DOHH2 (cell line): ENCODE data around the gene SHISA8.
A peak's percentile ranks its signal among the peaks of the same experiment; 100 is the strongest.

Experiments used
- EZH2phosphoT487 ChIP-seq: fragments of 200-600 bp; sonication (generic); IDR thresholded peaks from 2 replicates; pipeline ENCODE4 v1.6.1; 2017; ENCODE audit warnings: borderline replicate concordance, mild to moderate bottlenecking, antibody characterized with exemption, low read length, moderate library complexity, mixed read lengths
- TF ChIP-seq, protein P1 (sequence below): fragments of 200-600 bp; sonication (generic); IDR thresholded peaks from one replicate; pipeline ENCODE4 v1.5.1; 2014; ENCODE audit warnings: antibody characterized with exemption, mild to moderate bottlenecking, low read depth, low read length; ENCODE audit not compliant: poor library complexity, severe bottlenecking

DNA sequence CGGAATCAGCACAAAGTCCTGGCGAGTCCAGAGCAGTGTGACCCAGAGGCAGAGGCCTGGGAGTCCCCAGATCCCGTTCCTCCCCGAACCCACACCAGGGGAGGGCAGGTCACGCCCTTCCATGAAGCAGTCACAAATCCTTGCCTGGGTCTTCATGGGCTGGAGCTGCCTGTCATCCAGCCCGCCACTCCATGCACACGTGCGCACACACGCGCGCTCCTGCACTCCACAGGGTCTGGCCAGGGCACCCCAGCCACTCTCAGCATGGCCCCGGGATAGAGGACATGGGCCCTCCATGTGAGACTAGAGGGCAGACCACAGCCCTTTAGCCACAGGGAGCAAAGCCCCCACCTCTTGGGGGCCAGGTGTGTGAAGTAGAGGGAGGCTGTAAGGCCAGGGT, 17.5 kb upstream of the SHISA8 start:
- TF ChIP-seq, protein P1, sequence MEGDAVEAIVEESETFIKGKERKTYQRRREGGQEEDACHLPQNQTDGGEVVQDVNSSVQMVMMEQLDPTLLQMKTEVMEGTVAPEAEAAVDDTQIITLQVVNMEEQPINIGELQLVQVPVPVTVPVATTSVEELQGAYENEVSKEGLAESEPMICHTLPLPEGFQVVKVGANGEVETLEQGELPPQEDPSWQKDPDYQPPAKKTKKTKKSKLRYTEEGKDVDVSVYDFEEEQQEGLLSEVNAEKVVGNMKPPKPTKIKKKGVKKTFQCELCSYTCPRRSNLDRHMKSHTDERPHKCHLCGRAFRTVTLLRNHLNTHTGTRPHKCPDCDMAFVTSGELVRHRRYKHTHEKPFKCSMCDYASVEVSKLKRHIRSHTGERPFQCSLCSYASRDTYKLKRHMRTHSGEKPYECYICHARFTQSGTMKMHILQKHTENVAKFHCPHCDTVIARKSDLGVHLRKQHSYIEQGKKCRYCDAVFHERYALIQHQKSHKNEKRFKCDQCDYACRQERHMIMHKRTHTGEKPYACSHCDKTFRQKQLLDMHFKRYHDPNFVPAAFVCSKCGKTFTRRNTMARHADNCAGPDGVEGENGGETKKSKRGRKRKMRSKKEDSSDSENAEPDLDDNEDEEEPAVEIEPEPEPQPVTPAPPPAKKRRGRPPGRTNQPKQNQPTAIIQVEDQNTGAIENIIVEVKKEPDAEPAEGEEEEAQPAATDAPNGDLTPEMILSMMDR = peak; percentile 13
- TF ChIP-seq EZH2phosphoT487 = no peak
